GM20000 (cell line): ENCODE data around the gene SYCP1.

Experiments
- DNase-seq: peaks from one replicate; pipeline ENCODE4 v3.0.0; 2012; ENCODE audit warnings: low spot score
- TF ChIP-seq, protein P1 (sequence below): IDR thresholded peaks from 2 replicates; pipeline ENCODE4 v1.5.1; 2012; ENCODE audit warnings: mild to moderate bottlenecking, control low read depth; ENCODE audit errors: extremely low read depth, missing control alignments

SYCP1 gene

DNA sequence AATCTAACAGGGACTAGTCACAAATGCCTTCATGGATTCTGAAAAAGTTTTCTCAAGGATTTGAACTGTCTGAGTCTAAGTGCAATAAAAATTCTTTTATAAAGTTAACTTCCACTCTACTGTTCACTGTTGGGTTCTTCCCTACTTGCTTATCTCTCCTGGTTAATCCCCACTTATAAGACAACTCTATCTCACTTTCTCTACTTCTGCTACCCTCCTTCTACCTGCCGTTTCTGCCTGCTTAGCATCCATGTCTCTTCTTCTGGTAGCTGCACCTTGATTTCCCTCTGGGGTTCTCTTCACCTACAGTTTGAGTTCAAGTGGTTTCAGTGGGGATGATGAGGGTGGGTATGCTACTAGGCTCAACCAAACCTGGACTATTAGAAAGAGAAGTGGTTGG, 181.0 kb downstream of the SYCP1 start:
- no peak for DNase-seq
- TF ChIP-seq, protein P1, sequence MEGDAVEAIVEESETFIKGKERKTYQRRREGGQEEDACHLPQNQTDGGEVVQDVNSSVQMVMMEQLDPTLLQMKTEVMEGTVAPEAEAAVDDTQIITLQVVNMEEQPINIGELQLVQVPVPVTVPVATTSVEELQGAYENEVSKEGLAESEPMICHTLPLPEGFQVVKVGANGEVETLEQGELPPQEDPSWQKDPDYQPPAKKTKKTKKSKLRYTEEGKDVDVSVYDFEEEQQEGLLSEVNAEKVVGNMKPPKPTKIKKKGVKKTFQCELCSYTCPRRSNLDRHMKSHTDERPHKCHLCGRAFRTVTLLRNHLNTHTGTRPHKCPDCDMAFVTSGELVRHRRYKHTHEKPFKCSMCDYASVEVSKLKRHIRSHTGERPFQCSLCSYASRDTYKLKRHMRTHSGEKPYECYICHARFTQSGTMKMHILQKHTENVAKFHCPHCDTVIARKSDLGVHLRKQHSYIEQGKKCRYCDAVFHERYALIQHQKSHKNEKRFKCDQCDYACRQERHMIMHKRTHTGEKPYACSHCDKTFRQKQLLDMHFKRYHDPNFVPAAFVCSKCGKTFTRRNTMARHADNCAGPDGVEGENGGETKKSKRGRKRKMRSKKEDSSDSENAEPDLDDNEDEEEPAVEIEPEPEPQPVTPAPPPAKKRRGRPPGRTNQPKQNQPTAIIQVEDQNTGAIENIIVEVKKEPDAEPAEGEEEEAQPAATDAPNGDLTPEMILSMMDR, result no peak

DNA sequence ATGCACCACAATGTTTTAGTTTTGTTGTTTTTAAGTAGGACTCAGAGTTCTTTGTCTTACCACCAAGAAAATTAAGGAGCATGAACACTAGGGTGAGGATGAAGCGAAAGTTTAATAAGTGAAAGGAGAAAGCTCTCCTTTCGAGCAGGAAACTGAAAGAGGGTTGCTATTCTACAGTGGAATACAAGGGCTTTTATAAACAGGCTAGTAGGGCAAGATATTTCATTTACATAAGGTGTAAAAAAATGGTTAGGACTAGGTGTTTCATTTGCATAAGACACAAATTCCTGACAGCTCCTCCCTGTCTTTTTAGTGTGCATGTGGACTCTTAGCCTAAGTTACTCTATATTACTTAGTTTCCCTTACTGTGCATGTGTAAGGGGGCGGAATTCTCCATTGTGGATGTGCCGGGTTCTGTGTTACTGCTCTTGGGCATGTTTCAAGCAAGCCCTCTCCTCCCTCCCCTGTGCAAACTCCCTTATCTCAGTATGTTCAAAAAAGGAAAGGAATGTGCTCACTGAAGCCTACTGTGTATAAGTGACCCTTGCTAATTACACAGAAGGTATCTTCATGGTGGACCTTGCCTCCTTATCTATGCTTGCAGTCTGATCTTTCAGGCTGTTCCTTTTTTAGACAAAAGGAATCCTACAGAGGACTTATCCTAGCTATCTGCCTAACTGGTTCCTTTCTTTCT, 182.3 kb downstream of the SYCP1 start:
- TF ChIP-seq, protein P1, result no peak

DNA sequence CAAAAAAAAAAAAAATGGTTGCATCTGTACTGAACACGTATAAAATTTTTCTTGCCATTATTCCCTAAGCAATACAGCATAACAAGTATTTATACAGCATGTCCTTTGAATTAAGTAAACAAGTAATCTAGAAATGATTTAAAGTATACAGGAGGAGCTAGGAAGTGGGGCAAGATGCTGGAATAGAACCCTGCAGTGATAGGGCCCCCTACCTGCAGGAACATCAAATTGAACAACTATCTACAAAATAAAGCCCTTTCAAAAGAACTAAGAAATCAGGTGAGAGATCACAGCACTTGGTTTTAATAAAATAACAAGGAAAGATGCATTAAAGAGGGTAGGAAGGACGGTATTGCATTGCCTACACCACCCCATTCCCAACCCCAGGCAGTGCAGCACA, 185.8 kb downstream of the SYCP1 start:
- no peak for DNase-seq
- TF ChIP-seq, protein P1, result no peak

More for the DNA sequence above, 182.3 kb downstream of the SYCP1 start:
- no peak for DNase-seq

DNA sequence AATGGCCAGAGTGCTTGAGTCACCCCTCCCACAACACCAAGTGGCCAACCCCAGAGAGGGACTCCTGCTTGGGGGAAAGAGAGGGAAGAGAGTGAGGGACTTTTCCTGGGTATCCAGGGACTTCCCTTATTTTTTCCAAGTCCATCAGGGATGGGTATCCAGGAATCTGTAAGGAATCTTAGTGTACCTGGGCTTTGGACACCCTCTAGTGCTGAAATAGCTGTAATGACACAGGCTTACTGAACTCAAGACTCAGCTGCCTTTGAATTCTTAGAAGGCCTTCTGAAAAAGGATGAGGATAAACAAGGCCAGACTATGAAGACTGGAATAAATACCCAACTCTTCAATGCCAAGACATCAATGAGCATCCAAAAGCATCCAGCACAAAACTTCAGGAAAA, 187.0 kb downstream of the SYCP1 start:
- TF ChIP-seq, protein P1, result no peak
- no peak for DNase-seq
